GM23338 (cell line): Measurements from ENCODE around the gene ZNF385B. TPM values are rescaled to one million over a fixed set of nuclear protein-coding genes. Genes with fewer than 3 reads are reported as not detected.

ENCODE experiments used
- ATAC-seq: fragments of 200-7000 bp; cut with Tn5 transposase; 3 replicates; pipeline ENCODE4 v1.9.1; 2020
- DNase-seq: peaks from one replicate; pipeline ENCODE4 v3.0.0-alpha.2; 2015; ENCODE audit warnings: low spot score
- H2AFZ ChIP-seq: fragments of 200-600 bp; sonication (generic); 2 replicates; pipeline ENCODE4 v1.8.0; 2016; ENCODE audit warnings: antibody characterized with exemption, mild to moderate bottlenecking, moderate library complexity
- H3F3A ChIP-seq: fragments of 200-600 bp; sonication (generic); replicated peaks from 2 replicates; pipeline ENCODE4 v1.8.0; 2017; ENCODE audit warnings: antibody characterized with exemption, mixed run types, low read depth
- H3K27ac ChIP-seq: fragments of 200-600 bp; sonication (generic); 2 replicates; pipeline ENCODE4 v1.6.1; 2016; ENCODE audit warnings: low read depth
- H3K27me3 ChIP-seq: fragments of 200-600 bp; sonication (generic); 2 replicates; pipeline ENCODE4 v1.8.0; 2016; ENCODE audit warnings: mild to moderate bottlenecking, mixed run types, moderate library complexity; ENCODE audit not compliant: insufficient read depth
- H3K36me3 ChIP-seq: fragments of 200-600 bp; sonication (generic); 2 replicates; pipeline ENCODE4 v1.8.0; 2016; ENCODE audit warnings: mild to moderate bottlenecking; ENCODE audit not compliant: insufficient read depth
- H3K4me1 ChIP-seq: fragments of 200-600 bp; sonication (generic); 2 replicates; pipeline ENCODE4 v1.8.0; 2016; ENCODE audit warnings: mild to moderate bottlenecking, moderate library complexity; ENCODE audit not compliant: insufficient read depth
- H3K4me2 ChIP-seq: fragments of 200-600 bp; sonication (generic); 2 replicates; pipeline ENCODE4 v1.7.1; 2017; ENCODE audit warnings: mixed run types
- H3K4me3 ChIP-seq: fragments of 200-600 bp; sonication (generic); 2 replicates; pipeline ENCODE4 v1.6.1; 2016; ENCODE audit warnings: mixed run types
- H3K79me2 ChIP-seq: fragments of 200-600 bp; sonication (generic); replicated peaks from 2 replicates; pipeline ENCODE4 v1.8.0; 2017; ENCODE audit warnings: mild to moderate bottlenecking; ENCODE audit not compliant: insufficient read depth
- H3K9me2 ChIP-seq: fragments of 200-600 bp; sonication (generic); 2 replicates; pipeline ENCODE4 v1.8.0; 2017; ENCODE audit not compliant: insufficient read depth
- H4K20me1 ChIP-seq: fragments of 200-600 bp; sonication (generic); replicated peaks from 2 replicates; pipeline ENCODE4 v1.8.0; 2017; ENCODE audit warnings: mild to moderate bottlenecking; ENCODE audit not compliant: insufficient read depth
- H3K27ac Mint-ChIP-seq: 2 replicates; pipeline ENCODE4 v1.8.0; 2020; ENCODE audit warnings: inconsistent platforms, mild to moderate bottlenecking, moderate library complexity, mixed read lengths
- H3K27me3 Mint-ChIP-seq: 3 replicates; pipeline ENCODE4 v1.8.0; 2022; ENCODE audit warnings: low read depth, mild to moderate bottlenecking, moderate library complexity, mixed read lengths, inconsistent platforms; ENCODE audit not compliant: insufficient read depth, poor library complexity
- H3K36me3 Mint-ChIP-seq: 3 replicates; pipeline ENCODE4 v1.8.0; 2021; ENCODE audit warnings: low read depth, mild to moderate bottlenecking, inconsistent platforms, moderate library complexity, mixed read lengths
- H3K4me1 Mint-ChIP-seq: 3 replicates; pipeline ENCODE4 v1.8.0; 2020; ENCODE audit warnings: mild to moderate bottlenecking, inconsistent platforms, mixed read lengths
- H3K4me3 Mint-ChIP-seq: 3 replicates; pipeline ENCODE4 v1.8.0; 2021; ENCODE audit warnings: moderate library complexity, mild to moderate bottlenecking, inconsistent platforms, mixed read lengths
- H3K9me3 Mint-ChIP-seq: 3 replicates; pipeline ENCODE4 v1.8.0; 2020; ENCODE audit warnings: moderate library complexity, mild to moderate bottlenecking, inconsistent platforms, mixed read lengths
- CREB1 ChIP-seq: fragments of 250-450 bp; sonication (Bioruptor Pico); IDR thresholded peaks from 2 replicates; pipeline ENCODE4 v1.5.0; 2020; ENCODE audit warnings: low read depth, mild to moderate bottlenecking, moderate library complexity
- EZH2 ChIP-seq: fragments of 200-600 bp; sonication (generic); IDR thresholded peaks from one replicate; pipeline ENCODE4 v1.8.0; 2017; ENCODE audit warnings: antibody characterized with exemption, mild to moderate bottlenecking, low read depth; ENCODE audit not compliant: unreplicated experiment
- EZH2phosphoT487 ChIP-seq: fragments of 200-600 bp; sonication (generic); IDR thresholded peaks from one replicate; pipeline ENCODE4 v1.8.1; 2018; ENCODE audit warnings: antibody characterized with exemption; ENCODE audit not compliant: unreplicated experiment
- STAT1 ChIP-seq: IDR thresholded peaks from one replicate; pipeline ENCODE4 v1.6.1; 2016; ENCODE audit warnings: antibody characterized with exemption; ENCODE audit not compliant: unreplicated experiment
- ZNF114 ChIP-seq: fragments of 250-450 bp; sonication (Bioruptor Pico); IDR thresholded peaks from 2 replicates; pipeline ENCODE4 v1.5.0; 2020; ENCODE audit warnings: mild to moderate bottlenecking, moderate library complexity
- ZNF331 ChIP-seq: fragments of 250-450 bp; sonication (Bioruptor Pico); IDR thresholded peaks from 2 replicates; pipeline ENCODE4 v1.5.0; 2020; ENCODE audit warnings: low read depth, mild to moderate bottlenecking, moderate library complexity
- polyA plus RNA-seq: library from polyadenylated mRNA; unstranded; fragments of >200 nt; fragmentation: Nextera tagmentation; extraction: Ambion mirVana; gene quantifications from 2 replicates; pipeline ENCODE4 v1.2.1, GENCODE V29; 2016
- total RNA-seq: library from RNA; depleted of rRNA; stranded (reverse); fragments of >200 nt; shearing (Covaris generic); gene quantifications from 2 replicates; pipeline ENCODE4 v1.2.3, GENCODE V29; 2014
- TF ChIP-seq, protein P1 (sequence below): fragments of 250-450 bp; sonication (Bioruptor Pico); IDR thresholded peaks from 2 replicates; pipeline ENCODE4 v1.5.0; 2020; ENCODE audit warnings: mild to moderate bottlenecking, moderate library complexity
- TF ChIP-seq, protein P2 (sequence below): IDR thresholded peaks from 2 replicates; pipeline ENCODE4 v1.6.1; 2016; ENCODE audit warnings: antibody characterized with exemption
- TF ChIP-seq, protein P3 (sequence below): IDR thresholded peaks from one replicate; pipeline ENCODE4 v1.6.1; 2018; ENCODE audit warnings: antibody characterized with exemption; ENCODE audit not compliant: unreplicated experiment

Gene ZNF385B
- total and polyA plus RNA-seq, 2 experiments from 2014 or later, result 1.5 to 4.6 TPM

DNA sequence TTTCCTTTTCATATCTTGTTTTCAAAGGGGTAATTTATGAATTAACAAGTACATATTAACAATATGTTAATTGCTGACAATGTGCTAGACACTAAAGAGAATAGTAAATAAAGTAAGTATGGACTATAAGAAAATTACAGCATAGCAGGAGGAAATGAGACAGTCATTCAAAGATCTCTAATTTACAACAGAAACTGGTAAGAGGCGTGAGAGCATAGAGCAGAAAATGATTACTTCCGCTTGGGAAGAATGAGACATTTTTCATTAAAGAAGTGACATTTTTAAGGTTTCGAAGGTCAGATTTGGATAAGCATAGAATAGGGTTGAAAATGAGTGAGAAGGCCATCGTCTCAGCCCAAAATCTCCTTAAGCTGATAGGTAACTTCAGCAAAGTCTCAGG is 412.4 kb downstream of the ZNF385B start:
- Histone ChIP-seq H3K27me3 (no peaks in the 10 kb centered on the region), H3K27ac (no peak overlapping the region), H3K79me2 (no peaks in the 10 kb centered on the region), H3K4me1 (peaks cover 26% of the 10 kb centered on the region), H3F3A (no peaks in the 10 kb centered on the region), H3K9me2 (peaks cover 3% of the 10 kb centered on the region; the same call in 1 of the 2 replicates), H3K4me2 (no peak overlapping the region), H3K4me3 (no peak overlapping the region), H3K36me3 (no peaks in the 10 kb centered on the region), H2AFZ (no peak overlapping the region), H4K20me1 (no peaks in the 10 kb centered on the region)
- DNase-seq (no peak), ATAC-seq (no peak)
- Mint-ChIP-seq H3K36me3 (no peaks in the 10 kb centered on the region), H3K4me3 (no peak overlapping the region), H3K4me1 (peaks cover 20% of the 10 kb centered on the region), H3K27ac (no peak overlapping the region), H3K27me3 (no peaks in the 10 kb centered on the region), H3K9me3 (0 out of 3 replicates have a peak, but pooled peaks cover 6% of the 10 kb centered on the region)
- TF ChIP-seq, protein P1, sequence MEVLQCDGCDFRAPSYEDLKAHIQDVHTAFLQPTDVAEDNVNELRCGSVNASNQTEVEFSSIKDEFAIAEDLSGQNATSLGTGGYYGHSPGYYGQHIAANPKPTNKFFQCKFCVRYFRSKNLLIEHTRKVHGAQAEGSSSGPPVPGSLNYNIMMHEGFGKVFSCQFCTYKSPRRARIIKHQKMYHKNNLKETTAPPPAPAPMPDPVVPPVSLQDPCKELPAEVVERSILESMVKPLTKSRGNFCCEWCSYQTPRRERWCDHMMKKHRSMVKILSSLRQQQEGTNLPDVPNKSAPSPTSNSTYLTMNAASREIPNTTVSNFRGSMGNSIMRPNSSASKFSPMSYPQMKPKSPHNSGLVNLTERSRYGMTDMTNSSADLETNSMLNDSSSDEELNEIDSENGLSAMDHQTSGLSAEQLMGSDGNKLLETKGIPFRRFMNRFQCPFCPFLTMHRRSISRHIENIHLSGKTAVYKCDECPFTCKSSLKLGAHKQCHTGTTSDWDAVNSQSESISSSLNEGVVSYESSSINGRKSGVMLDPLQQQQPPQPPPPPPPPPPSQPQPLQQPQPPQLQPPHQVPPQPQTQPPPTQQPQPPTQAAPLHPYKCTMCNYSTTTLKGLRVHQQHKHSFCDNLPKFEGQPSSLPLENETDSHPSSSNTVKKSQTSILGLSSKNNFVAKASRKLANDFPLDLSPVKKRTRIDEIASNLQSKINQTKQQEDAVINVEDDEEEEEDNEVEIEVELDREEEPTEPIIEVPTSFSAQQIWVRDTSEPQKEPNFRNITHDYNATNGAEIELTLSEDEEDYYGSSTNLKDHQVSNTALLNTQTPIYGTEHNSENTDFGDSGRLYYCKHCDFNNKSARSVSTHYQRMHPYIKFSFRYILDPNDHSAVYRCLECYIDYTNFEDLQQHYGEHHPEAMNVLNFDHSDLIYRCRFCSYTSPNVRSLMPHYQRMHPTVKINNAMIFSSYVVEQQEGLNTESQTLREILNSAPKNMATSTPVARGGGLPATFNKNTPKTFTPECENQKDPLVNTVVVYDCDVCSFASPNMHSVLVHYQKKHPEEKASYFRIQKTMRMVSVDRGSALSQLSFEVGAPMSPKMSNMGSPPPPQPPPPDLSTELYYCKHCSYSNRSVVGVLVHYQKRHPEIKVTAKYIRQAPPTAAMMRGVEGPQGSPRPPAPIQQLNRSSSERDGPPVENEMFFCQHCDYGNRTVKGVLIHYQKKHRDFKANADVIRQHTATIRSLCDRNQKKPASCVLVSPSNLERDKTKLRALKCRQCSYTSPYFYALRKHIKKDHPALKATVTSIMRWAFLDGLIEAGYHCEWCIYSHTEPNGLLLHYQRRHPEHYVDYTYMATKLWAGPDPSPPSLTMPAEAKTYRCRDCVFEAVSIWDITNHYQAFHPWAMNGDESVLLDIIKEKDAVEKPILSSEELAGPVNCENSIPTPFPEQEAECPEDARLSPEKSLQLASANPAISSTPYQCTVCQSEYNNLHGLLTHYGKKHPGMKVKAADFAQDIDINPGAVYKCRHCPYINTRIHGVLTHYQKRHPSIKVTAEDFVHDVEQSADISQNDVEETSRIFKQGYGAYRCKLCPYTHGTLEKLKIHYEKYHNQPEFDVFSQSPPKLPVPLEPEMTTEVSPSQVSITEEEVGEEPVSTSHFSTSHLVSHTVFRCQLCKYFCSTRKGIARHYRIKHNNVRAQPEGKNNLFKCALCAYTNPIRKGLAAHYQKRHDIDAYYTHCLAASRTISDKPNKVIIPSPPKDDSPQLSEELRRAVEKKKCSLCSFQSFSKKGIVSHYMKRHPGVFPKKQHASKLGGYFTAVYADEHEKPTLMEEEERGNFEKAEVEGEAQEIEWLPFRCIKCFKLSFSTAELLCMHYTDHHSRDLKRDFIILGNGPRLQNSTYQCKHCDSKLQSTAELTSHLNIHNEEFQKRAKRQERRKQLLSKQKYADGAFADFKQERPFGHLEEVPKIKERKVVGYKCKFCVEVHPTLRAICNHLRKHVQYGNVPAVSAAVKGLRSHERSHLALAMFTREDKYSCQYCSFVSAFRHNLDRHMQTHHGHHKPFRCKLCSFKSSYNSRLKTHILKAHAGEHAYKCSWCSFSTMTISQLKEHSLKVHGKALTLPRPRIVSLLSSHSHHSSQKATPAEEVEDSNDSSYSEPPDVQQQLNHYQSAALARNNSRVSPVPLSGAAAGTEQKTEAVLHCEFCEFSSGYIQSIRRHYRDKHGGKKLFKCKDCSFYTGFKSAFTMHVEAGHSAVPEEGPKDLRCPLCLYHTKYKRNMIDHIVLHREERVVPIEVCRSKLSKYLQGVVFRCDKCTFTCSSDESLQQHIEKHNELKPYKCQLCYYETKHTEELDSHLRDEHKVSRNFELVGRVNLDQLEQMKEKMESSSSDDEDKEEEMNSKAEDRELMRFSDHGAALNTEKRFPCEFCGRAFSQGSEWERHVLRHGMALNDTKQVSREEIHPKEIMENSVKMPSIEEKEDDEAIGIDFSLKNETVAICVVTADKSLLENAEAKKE (CRISPR knock-in tag), result no peak
- TF ChIP-seq STAT1, result no peak
- no peak for TF ChIP-seq EZH2phosphoT487
- TF ChIP-seq ZNF331 (CRISPR knock-in tag), result no peak
- TF ChIP-seq ZNF114 (CRISPR knock-in tag), result no peak
- TF ChIP-seq, protein P2, sequence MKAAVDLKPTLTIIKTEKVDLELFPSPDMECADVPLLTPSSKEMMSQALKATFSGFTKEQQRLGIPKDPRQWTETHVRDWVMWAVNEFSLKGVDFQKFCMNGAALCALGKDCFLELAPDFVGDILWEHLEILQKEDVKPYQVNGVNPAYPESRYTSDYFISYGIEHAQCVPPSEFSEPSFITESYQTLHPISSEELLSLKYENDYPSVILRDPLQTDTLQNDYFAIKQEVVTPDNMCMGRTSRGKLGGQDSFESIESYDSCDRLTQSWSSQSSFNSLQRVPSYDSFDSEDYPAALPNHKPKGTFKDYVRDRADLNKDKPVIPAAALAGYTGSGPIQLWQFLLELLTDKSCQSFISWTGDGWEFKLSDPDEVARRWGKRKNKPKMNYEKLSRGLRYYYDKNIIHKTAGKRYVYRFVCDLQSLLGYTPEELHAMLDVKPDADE, result no peak
- TF ChIP-seq CREB1 (CRISPR knock-in tag), result no peak
- no peak for TF ChIP-seq EZH2
- TF ChIP-seq, protein P3, sequence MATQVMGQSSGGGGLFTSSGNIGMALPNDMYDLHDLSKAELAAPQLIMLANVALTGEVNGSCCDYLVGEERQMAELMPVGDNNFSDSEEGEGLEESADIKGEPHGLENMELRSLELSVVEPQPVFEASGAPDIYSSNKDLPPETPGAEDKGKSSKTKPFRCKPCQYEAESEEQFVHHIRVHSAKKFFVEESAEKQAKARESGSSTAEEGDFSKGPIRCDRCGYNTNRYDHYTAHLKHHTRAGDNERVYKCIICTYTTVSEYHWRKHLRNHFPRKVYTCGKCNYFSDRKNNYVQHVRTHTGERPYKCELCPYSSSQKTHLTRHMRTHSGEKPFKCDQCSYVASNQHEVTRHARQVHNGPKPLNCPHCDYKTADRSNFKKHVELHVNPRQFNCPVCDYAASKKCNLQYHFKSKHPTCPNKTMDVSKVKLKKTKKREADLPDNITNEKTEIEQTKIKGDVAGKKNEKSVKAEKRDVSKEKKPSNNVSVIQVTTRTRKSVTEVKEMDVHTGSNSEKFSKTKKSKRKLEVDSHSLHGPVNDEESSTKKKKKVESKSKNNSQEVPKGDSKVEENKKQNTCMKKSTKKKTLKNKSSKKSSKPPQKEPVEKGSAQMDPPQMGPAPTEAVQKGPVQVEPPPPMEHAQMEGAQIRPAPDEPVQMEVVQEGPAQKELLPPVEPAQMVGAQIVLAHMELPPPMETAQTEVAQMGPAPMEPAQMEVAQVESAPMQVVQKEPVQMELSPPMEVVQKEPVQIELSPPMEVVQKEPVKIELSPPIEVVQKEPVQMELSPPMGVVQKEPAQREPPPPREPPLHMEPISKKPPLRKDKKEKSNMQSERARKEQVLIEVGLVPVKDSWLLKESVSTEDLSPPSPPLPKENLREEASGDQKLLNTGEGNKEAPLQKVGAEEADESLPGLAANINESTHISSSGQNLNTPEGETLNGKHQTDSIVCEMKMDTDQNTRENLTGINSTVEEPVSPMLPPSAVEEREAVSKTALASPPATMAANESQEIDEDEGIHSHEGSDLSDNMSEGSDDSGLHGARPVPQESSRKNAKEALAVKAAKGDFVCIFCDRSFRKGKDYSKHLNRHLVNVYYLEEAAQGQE, result no peak
